LHCN-M2 (cell line): ENCODE measurements around the gene OR2M5. TPM values are rescaled to one million over a fixed set of nuclear protein-coding genes. Genes with fewer than 3 reads are reported as not detected.

Source experiments
- DNase-seq: peaks from one replicate; pipeline ENCODE4 v3.0.0-alpha.2; 2012; ENCODE audit warnings: low read depth
- polyA plus RNA-seq: library from polyadenylated mRNA; unstranded; fragments of >200 nt; gene quantifications from one replicate; pipeline ENCODE4 v1.2.1, GENCODE V29; 2012; ENCODE audit warnings: missing spikeins
- total RNA-seq: library from RNA; depleted of rRNA; stranded (reverse); fragments of >200 nt; gene quantifications from 2 replicates; pipeline ENCODE4 v1.2.3, GENCODE V29; 2014; rRNA removed

OR2M5 gene
- not detected in 2 replicates for total RNA-seq
- polyA plus RNA-seq, result not detected

DNA sequence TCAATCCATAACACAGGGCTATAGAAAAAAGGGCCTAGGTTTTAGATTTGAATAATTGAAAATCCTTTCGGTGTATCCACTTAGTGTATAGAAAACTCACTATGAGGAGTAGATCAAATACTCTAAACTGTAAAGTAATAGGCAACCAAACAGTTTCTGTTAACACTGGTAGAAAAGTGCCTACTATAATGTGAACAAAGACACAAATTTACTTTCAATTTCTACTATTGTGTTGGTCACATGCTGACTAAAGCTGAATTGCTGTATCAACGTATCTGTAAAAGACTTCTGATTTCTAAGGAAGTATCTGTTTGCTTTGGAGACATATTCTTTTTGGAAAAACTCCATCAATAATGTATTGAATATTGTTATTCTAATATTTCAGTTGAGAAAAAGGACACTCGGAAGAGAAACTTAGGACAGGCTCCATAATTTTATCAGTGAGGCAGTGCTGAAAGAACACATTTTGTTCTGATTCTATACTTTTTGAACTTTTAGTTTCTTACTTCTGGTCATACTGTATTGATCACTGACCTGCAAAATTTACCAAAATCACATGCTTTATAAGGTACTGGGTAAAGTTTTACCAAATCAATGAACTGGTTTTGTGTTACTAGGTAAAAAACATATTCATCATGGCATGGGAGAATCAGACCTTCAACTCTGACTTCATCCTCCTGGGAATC, at the start of gene OR2M5:
Gene OR2M5, plus strand, starts transcription at position 636 of the 686 bp plus-strand sequence. Its CDS starts 0 bp downstream, at position 636.
- no peak for DNase-seq

DNA sequence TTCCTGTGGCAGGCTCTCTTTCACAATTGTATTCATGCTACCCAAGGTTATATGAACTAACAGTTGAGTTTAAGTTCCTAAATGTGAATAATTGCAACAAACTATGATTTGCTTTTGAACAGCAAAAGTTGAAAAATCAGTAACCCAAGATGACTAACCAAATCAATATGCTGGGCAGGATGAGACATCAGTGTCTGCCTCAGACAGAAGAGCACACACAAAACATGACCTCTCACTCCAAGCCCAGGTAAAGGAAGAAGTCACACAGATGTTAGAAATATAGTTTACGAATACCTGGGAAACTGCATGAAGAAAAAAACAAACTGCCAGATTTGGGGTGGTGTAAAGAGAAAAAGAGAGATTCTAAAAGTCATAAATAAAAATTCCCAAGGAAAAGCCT, 46.4 kb upstream of the OR2M5 start:
- DNase-seq, result no peak

DNA sequence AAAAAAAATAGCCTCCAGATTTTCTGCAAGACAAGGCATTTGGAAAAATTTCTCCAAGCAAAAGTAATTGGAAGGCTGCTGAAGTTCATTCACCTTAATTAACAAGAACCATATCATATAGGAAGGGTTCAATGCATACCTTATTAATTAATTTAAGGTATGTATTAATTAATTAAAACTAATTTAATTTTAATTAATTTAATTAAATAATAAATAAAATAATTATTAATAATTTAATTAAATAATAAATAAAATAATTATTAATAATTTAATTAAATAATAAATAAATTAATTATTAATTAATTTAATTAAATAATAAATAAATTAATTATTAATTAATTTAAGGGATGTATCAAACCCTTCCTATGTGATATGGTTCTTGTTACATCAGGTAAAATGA, 42.1 kb upstream of the OR2M5 start:
- no peak for DNase-seq

- no peak for DNase-seq
Measured at GRCh38 chr1:248111157-248111556, 33.8 kb upstream of the OR2M5 start.

GRCh38 chr1:248114890-248115289, 30.1 kb upstream of the OR2M5 start:
- no peak for DNase-seq

DNA sequence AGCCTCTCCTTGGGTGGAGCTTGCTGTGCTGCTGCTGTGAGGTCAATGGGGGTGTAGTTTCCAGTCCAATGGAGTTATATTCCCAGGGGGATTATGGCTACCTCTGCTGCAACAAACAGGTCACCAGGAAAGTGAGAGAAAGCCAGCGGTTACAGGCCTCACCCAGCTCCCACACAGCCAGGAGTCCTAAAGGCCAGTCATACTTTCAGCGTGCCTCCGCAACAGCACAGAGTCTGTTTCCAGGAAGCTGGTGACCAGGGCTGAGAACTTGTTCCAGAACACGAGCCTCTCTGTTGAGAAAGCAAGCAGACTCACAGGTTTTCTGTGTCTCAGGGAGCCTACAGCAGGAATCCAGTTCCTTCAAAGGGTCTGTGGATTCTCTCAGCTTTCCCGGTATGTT, 17.3 kb upstream of the OR2M5 start:
- DNase-seq, result no peak

DNA sequence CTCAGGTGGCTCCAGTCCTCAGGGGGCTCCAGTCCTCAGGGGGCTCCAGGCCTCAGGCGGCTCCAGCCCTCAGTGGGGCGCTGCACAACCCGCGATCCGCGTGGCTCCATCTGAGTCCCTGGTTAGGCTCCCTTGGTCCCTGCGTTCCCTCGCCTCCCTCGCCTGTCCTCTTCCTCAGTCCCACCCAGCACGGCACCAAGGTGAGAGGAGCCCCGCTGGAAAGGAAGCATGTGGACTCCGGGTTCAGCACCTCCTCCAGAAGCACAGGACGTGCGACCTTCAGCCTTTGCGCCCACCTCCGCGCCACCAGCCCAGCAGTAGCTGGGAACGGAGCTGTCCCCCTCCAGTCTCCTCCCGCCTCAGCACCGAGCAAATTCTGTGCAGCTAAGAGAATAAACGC, 8.1 kb upstream of the OR2M5 start:
- no peak for DNase-seq

DNA sequence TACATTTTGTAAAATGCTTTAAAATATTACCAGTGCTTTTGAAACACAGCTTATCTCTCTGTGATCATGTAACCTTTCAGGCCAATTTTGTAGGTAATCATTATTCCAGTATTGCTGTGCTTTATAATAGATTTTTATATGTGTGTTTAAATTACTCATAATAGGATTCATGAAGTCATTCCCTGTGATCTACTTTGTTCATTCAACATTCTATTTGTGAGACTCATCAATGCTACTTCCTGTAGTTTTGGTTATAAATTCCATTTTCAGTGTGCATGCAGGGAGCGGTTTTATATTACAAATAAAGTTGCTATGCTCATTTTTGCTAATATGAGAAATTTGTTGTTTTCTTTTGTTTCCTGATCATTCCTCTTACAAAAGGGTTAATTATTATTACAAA, 4.1 kb upstream of the OR2M5 start:
- DNase-seq, result no peak

- no peak for DNase-seq
Measured at GRCh38 chr1:248143311-248143710, 1.6 kb upstream of the OR2M5 start.

- DNase-seq, result no peak
Measured at GRCh38 chr1:248152056-248152827, 7.3 kb downstream of the OR2M5 start.

DNA sequence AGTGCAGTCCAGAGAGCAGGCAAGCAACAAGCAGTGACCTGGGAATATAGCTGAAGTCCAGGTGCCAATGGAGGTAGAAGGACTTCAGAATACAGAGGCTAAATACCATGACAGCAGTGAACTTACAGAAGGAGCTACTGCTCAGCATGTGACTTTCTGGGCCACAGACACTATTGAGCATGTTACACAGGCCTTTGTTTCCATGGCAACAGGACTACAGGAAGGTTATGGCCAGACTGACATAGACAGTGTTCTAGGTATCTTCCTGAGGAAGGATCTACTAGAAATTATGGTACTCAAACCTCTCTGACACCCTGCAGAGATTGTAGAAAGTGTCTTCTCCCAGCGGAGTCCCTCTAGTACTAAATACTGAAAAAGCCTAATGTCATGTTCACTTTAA, 11.0 kb downstream of the OR2M5 start:
- no peak for DNase-seq

- no peak for DNase-seq
Measured at GRCh38 chr1:248158758-248159157, 13.8 kb downstream of the OR2M5 start.

GRCh38 chr1:248164031-248164430, 19.1 kb downstream of the OR2M5 start:
- no peak for DNase-seq

- no peak for DNase-seq
Measured at GRCh38 chr1:248165186-248165585, 20.2 kb downstream of the OR2M5 start.

DNA sequence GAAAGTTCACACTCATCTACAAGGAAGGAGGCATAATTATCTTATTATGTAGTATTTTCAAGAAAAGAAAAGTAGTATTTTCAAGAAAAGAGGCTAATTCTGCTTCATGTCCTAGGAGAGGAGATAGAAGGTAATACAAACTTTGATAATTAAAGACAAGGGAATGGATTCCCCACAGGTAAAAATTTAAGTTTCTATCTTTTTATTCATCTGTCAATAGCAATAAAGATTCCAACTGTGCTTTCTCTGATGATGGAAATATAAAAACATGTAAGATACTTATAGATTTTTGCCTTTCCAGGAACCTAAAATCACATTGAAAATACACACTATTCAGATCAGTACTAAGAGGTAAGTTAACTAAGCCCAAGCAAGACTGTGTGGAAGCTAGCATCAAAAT, 29.6 kb downstream of the OR2M5 start, which contains the start of gene OR2M2:
Gene OR2M2, plus strand, starts transcription at position 301 of the 400 bp plus-strand sequence. CDS start 5,165 bp downstream, outside the sequence.
- no peak for DNase-seq

DNA sequence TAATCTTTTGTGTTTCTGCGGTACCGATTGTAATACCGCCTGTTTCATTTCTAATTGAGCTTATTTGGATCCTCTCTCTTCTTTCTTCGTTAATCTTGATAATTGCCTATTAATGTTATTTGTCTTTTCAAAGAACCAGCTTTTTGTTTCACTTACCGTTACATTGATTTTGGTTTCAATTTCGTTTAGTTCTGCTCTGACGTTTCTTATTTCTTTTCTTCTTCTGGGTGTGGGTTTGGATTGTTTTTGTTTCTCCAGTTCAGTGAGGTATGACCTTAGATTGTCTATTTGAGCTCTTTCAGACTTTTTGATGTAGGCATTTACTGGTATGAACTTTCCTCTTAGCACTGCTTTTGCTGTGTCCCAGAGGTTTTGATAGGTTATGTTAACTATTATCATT, 39.0 kb downstream of the OR2M5 start:
- DNase-seq, result no peak

GRCh38 chr1:248187363-248187762, 42.4 kb downstream of the OR2M5 start:
- no peak for DNase-seq

GRCh38 chr1:248189026-248189425, 44.1 kb downstream of the OR2M5 start:
- no peak for DNase-seq

- no peak for DNase-seq
Measured at GRCh38 chr1:248194117-248194516, 49.2 kb downstream of the OR2M5 start.
